Stomach (tissue), 4 donors: ENCODE measurements around the gene DCDC1.

Experiments used
- EP300 ChIP-seq: sonication (generic); formaldehyde crosslinking; IDR thresholded peaks from one replicate; pipeline ENCODE4 v1.6.1; 2017; ENCODE audit warnings: antibody characterized with exemption
- POLR2A ChIP-seq, 4 donors: fragments of 450-650 bp; IDR thresholded peaks; one replicate each; pipeline ENCODE4 v1.6.1; 2016; ENCODE audit warnings: antibody characterized with exemption in 4 of 4, control low read depth in 2 of 4, mild to moderate bottlenecking in 1 of 4, moderate library complexity in 1 of 4
- POLR2AphosphoS5 ChIP-seq, 3 donors: sonication (generic); formaldehyde crosslinking; IDR thresholded peaks; one replicate each; pipeline ENCODE4 v1.6.1; 2016; ENCODE audit warnings: antibody characterized with exemption in 3 of 3
- TF ChIP-seq, protein P1 (sequence below), 7 experiments: fragments of 450-650 bp in 4 of 7; fragments of 200-600 bp in 3 of 7; sonication (generic) in 3 of 7; IDR thresholded peaks; one replicate each; pipeline ENCODE4 v1.5.1; 2016 to 2019; ENCODE audit warnings: antibody characterized with exemption in 7 of 7, control low read depth in 2 of 7, mild to moderate bottlenecking in 1 of 7

- TF ChIP-seq, protein P1, sequence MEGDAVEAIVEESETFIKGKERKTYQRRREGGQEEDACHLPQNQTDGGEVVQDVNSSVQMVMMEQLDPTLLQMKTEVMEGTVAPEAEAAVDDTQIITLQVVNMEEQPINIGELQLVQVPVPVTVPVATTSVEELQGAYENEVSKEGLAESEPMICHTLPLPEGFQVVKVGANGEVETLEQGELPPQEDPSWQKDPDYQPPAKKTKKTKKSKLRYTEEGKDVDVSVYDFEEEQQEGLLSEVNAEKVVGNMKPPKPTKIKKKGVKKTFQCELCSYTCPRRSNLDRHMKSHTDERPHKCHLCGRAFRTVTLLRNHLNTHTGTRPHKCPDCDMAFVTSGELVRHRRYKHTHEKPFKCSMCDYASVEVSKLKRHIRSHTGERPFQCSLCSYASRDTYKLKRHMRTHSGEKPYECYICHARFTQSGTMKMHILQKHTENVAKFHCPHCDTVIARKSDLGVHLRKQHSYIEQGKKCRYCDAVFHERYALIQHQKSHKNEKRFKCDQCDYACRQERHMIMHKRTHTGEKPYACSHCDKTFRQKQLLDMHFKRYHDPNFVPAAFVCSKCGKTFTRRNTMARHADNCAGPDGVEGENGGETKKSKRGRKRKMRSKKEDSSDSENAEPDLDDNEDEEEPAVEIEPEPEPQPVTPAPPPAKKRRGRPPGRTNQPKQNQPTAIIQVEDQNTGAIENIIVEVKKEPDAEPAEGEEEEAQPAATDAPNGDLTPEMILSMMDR (IDR thresholded peaks at IDR 0.05): no peak
- TF ChIP-seq POLR2A (IDR thresholded peaks at IDR 0.05) (no peak), POLR2AphosphoS5 (IDR thresholded peaks at IDR 0.05) (no peak), EP300 (no peak)
Observed at GRCh38 chr11:30908857-30909256, 460.7 kb downstream of the DCDC1 start.
